ENCODE data around the gene PURB.

Gene PURB

GRCh38 chr7:44884621-44885393 lies 523 bp downstream of the PURB start:
- ATAC-seq (ENCODE audit: low read depth) (peak; percentile 13; the same call in 2 of the 3 replicates), DNase-seq (ENCODE audit: low spot score) (no peak)
- Histone ChIP-seq H3K27me3 (ENCODE audit: insufficient read depth, poor library complexity, severe bottlenecking) (no peaks in the 10 kb centered on the region), H3K36me3 (ENCODE audit: low read depth) (peaks cover 44% of the 10 kb centered on the region), H3K9me3 (ENCODE audit: severe bottlenecking) (no peaks in the 10 kb centered on the region), H3K4me3 (ENCODE audit: severe bottlenecking) (peak overlapping the region; percentile 70), H3K27ac (ENCODE audit: poor library complexity, severe bottlenecking) (peak overlapping the region; percentile 94), H3K4me1 (ENCODE audit: insufficient read depth, poor library complexity, severe bottlenecking) (peaks cover 38% of the 10 kb centered on the region)
- TF ChIP-seq CTCF (IDR thresholded peaks at IDR 0.05; ENCODE audit: poor library complexity, severe bottlenecking), result no peak

GRCh38 chr7:44883961-44884620 lies 1.2 kb downstream of the PURB start:
- no peak for TF ChIP-seq CTCF (IDR thresholded peaks at IDR 0.05; ENCODE audit: poor library complexity, severe bottlenecking)
- Histone ChIP-seq H3K4me3 (ENCODE audit: severe bottlenecking) (peak overlapping the region; percentile 70), H3K27ac (ENCODE audit: poor library complexity, severe bottlenecking) (peak overlapping the region; percentile 94), H3K4me1 (ENCODE audit: insufficient read depth, poor library complexity, severe bottlenecking) (peaks cover 39% of the 10 kb centered on the region), H3K9me3 (ENCODE audit: severe bottlenecking) (no peaks in the 10 kb centered on the region), H3K27me3 (ENCODE audit: insufficient read depth, poor library complexity, severe bottlenecking) (no peaks in the 10 kb centered on the region), H3K36me3 (ENCODE audit: low read depth) (peaks cover 49% of the 10 kb centered on the region)
- ATAC-seq (ENCODE audit: low read depth) (no peak), DNase-seq (ENCODE audit: low spot score) (no peak)

GRCh38 chr7:44882899-44883298 lies 2.4 kb downstream of the PURB start:
- no peak for ATAC-seq (ENCODE audit: low read depth)
- Histone ChIP-seq H3K9me3 (ENCODE audit: severe bottlenecking) (no peaks in the 10 kb centered on the region), H3K27me3 (ENCODE audit: insufficient read depth, poor library complexity, severe bottlenecking) (no peaks in the 10 kb centered on the region), H3K36me3 (ENCODE audit: low read depth) (peaks cover 54% of the 10 kb centered on the region), H3K4me1 (ENCODE audit: insufficient read depth, poor library complexity, severe bottlenecking) (peaks cover 39% of the 10 kb centered on the region), H3K4me3 (ENCODE audit: severe bottlenecking) (peak overlapping the region; percentile 70), H3K27ac (ENCODE audit: poor library complexity, severe bottlenecking) (peak overlapping the region; percentile 94)
- no peak for TF ChIP-seq CTCF (IDR thresholded peaks at IDR 0.05; ENCODE audit: poor library complexity, severe bottlenecking)
- no peak for DNase-seq (ENCODE audit: low spot score)

GRCh38 chr7:44881610-44882009 lies 3.7 kb downstream of the PURB start:
- Histone ChIP-seq H3K27me3 (ENCODE audit: insufficient read depth, poor library complexity, severe bottlenecking) (no peaks in the 10 kb centered on the region), H3K4me1 (ENCODE audit: insufficient read depth, poor library complexity, severe bottlenecking) (peaks cover 39% of the 10 kb centered on the region), H3K36me3 (ENCODE audit: low read depth) (peaks cover 57% of the 10 kb centered on the region), H3K9me3 (ENCODE audit: severe bottlenecking) (no peaks in the 10 kb centered on the region), H3K27ac (ENCODE audit: poor library complexity, severe bottlenecking) (peak overlapping the region; percentile 94), H3K4me3 (ENCODE audit: severe bottlenecking) (peak overlapping the region; percentile 70)
- ATAC-seq (ENCODE audit: low read depth) (peak; percentile 68), DNase-seq (ENCODE audit: low spot score) (no peak)
- TF ChIP-seq CTCF (IDR thresholded peaks at IDR 0.05; ENCODE audit: poor library complexity, severe bottlenecking), result no peak
